Measurements from ENCODE around the gene SUPT3H. TPM values are rescaled to one million over a fixed set of nuclear protein-coding genes. Genes with fewer than 3 reads are reported as not detected.

SUPT3H gene
- total RNA-seq, 1 donor from 2014 or later, result 16.0 TPM

DNA sequence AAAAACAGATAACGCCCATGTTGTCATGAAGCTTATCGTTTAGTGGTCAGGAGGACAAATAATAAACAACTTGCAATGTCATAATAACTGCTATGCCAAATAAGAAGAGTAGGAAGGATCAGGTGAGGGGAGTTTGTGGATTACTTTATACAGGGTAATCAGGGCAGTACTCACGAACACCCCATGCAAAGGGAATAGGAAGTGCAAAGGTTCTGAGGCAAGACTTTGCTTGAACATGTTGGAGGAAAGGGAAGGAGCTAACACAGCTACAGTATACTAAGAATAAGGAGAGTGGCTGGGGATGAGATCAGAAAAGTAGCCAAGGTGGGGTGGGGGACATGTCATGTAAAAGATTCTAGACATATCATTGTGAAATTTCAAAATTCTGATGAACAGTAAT, 341.6 kb downstream of the SUPT3H start:
- no peak overlapping the region for H3K27ac Mint-ChIP-seq (ENCODE audit: unreplicated experiment)
- H3K27me3 Mint-ChIP-seq (ENCODE audit: unreplicated experiment), result no peaks in the 10 kb centered on the region
- H3K9me3 Mint-ChIP-seq (ENCODE audit: unreplicated experiment), result no peaks in the 10 kb centered on the region
- no peak for DNase-seq
- H3K4me3 Mint-ChIP-seq (ENCODE audit: unreplicated experiment), result no peak overlapping the region
- no peaks in the 10 kb centered on the region for H3K4me1 Mint-ChIP-seq (ENCODE audit: low read depth, unreplicated experiment)
- TF ChIP-seq, protein P1, sequence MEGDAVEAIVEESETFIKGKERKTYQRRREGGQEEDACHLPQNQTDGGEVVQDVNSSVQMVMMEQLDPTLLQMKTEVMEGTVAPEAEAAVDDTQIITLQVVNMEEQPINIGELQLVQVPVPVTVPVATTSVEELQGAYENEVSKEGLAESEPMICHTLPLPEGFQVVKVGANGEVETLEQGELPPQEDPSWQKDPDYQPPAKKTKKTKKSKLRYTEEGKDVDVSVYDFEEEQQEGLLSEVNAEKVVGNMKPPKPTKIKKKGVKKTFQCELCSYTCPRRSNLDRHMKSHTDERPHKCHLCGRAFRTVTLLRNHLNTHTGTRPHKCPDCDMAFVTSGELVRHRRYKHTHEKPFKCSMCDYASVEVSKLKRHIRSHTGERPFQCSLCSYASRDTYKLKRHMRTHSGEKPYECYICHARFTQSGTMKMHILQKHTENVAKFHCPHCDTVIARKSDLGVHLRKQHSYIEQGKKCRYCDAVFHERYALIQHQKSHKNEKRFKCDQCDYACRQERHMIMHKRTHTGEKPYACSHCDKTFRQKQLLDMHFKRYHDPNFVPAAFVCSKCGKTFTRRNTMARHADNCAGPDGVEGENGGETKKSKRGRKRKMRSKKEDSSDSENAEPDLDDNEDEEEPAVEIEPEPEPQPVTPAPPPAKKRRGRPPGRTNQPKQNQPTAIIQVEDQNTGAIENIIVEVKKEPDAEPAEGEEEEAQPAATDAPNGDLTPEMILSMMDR (IDR thresholded peaks at IDR 0.05; ENCODE audit: partially characterized antibody, unreplicated experiment), result no peak
- no peaks in the 10 kb centered on the region for H3K36me3 Mint-ChIP-seq (ENCODE audit: unreplicated experiment)

DNA sequence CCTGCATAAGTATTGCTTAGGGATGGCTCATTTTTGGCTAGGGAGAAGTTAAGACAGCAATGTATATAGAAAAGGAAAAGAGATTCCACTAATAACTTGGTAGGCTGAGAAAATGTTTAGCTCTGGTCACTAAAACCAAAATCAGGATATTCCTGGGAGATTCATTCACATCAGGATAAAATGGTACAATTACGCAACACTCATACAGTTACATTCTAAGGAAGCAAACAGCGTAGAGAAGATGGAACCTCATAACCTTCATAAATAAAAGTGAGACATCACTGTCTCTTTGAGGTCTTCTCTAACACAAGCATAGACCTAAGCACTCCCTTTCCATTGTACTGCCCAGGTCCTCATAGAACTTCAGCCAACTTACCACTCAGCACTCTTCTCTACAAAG, 345.3 kb downstream of the SUPT3H start:
- DNase-seq, result no peak
- H3K27ac Mint-ChIP-seq (ENCODE audit: unreplicated experiment), result no peak overlapping the region

DNA sequence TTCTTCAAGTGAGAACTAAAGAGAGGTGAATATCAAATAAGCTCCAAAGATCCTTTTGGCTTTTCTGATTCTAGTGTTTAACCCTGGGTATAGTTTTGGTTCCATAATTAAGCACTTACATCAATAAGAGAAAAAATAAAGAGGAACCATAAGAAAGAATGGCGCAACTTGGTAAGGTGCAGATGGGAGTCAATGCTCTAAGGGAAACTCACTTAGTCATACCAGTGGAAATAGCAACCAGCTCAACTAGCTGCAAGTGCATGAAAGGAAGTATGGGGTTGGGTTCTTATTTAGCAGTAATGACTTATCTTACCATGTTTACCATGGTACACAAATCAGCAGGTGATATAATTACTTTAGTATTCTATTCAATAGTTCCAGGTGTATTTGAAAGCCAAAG, 346.1 kb downstream of the SUPT3H start:
- DNase-seq, result no peak
- Mint-ChIP-seq H3K4me1 (ENCODE audit: low read depth, unreplicated experiment) (no peaks in the 10 kb centered on the region), H3K36me3 (ENCODE audit: unreplicated experiment) (no peaks in the 10 kb centered on the region), H3K27me3 (ENCODE audit: unreplicated experiment) (no peaks in the 10 kb centered on the region), H3K27ac (ENCODE audit: unreplicated experiment) (no peak overlapping the region), H3K4me3 (ENCODE audit: unreplicated experiment) (no peak overlapping the region), H3K9me3 (ENCODE audit: unreplicated experiment) (no peaks in the 10 kb centered on the region)
- TF ChIP-seq, protein P1 (IDR thresholded peaks at IDR 0.05; ENCODE audit: partially characterized antibody, unreplicated experiment), result no peak

More for the DNA sequence above, 345.3 kb downstream of the SUPT3H start:
- Mint-ChIP-seq H3K9me3 (ENCODE audit: unreplicated experiment) (no peaks in the 10 kb centered on the region), H3K4me3 (ENCODE audit: unreplicated experiment) (no peak overlapping the region), H3K4me1 (ENCODE audit: low read depth, unreplicated experiment) (no peaks in the 10 kb centered on the region), H3K27me3 (ENCODE audit: unreplicated experiment) (no peaks in the 10 kb centered on the region), H3K36me3 (ENCODE audit: unreplicated experiment) (no peaks in the 10 kb centered on the region)
- TF ChIP-seq, protein P1 (IDR thresholded peaks at IDR 0.05; ENCODE audit: partially characterized antibody, unreplicated experiment), result no peak

DNA sequence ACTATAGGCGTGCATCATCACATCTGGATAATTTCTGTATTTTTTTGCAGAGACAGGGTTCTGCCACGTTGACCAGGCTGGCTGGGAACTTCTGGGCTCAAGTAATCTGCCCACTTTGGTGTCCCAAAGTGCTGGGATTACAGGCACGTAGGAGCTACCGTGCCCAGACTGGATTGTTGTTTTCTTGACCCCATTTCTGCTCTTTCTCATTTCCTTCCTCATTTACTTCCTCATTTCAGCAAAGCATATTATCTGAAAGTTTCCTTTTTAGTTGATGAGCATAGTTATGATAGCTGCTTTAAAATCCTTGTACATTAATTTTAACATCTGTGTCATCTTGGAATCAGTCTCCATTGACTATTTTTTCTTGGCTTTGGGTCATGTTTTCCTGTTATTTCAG, 350.6 kb downstream of the SUPT3H start:
- Mint-ChIP-seq H3K4me1 (ENCODE audit: low read depth, unreplicated experiment) (no peaks in the 10 kb centered on the region), H3K4me3 (ENCODE audit: unreplicated experiment) (no peak overlapping the region), H3K9me3 (ENCODE audit: unreplicated experiment) (no peaks in the 10 kb centered on the region), H3K27me3 (ENCODE audit: unreplicated experiment) (no peaks in the 10 kb centered on the region), H3K36me3 (ENCODE audit: unreplicated experiment) (no peaks in the 10 kb centered on the region), H3K27ac (ENCODE audit: unreplicated experiment) (no peak overlapping the region)
- TF ChIP-seq, protein P1 (IDR thresholded peaks at IDR 0.05; ENCODE audit: partially characterized antibody, unreplicated experiment), result no peak
- no peak for DNase-seq

DNA sequence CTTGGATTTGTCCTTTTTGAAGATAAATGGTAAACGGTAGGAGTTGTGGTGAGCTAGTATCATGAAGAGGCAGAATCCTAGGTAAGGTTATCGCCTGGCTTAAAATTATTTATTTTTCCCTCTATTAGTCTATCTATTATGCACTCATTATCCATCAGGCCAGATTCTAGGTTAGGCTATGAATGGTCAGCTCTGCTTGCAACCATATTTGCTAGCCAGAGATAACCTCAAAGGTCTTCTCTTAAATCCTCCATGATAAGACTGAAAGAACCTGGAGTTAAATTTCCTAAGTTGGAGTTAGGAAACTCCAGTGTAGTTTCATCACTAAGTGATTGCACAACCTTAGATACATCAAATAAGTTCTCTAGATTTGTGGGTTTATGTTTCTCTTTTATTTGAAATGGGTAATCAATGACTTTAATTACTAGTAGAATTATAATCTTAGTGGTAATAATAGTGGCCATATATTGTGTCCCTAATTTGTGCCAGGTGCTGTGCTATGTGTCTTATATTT, 351.7 kb downstream of the SUPT3H start:
- TF ChIP-seq, protein P1 (IDR thresholded peaks at IDR 0.05; ENCODE audit: partially characterized antibody, unreplicated experiment), result no peak
- no peak for DNase-seq
- no peaks in the 10 kb centered on the region for H3K36me3 Mint-ChIP-seq (ENCODE audit: unreplicated experiment)
- H3K4me1 Mint-ChIP-seq (ENCODE audit: low read depth, unreplicated experiment), result no peaks in the 10 kb centered on the region
- H3K4me3 Mint-ChIP-seq (ENCODE audit: unreplicated experiment), result no peak overlapping the region
- H3K27me3 Mint-ChIP-seq (ENCODE audit: unreplicated experiment), result no peaks in the 10 kb centered on the region
- H3K9me3 Mint-ChIP-seq (ENCODE audit: unreplicated experiment), result no peaks in the 10 kb centered on the region
- no peak overlapping the region for H3K27ac Mint-ChIP-seq (ENCODE audit: unreplicated experiment)
